ENCODE measurements around the gene TMEM128.
"Not testable (repeated sequence)": the region's sequence is repeated elsewhere in the genome, so short reads cannot be mapped to it uniquely, and the experiment has no call there.

The TMEM128 gene

DNA sequence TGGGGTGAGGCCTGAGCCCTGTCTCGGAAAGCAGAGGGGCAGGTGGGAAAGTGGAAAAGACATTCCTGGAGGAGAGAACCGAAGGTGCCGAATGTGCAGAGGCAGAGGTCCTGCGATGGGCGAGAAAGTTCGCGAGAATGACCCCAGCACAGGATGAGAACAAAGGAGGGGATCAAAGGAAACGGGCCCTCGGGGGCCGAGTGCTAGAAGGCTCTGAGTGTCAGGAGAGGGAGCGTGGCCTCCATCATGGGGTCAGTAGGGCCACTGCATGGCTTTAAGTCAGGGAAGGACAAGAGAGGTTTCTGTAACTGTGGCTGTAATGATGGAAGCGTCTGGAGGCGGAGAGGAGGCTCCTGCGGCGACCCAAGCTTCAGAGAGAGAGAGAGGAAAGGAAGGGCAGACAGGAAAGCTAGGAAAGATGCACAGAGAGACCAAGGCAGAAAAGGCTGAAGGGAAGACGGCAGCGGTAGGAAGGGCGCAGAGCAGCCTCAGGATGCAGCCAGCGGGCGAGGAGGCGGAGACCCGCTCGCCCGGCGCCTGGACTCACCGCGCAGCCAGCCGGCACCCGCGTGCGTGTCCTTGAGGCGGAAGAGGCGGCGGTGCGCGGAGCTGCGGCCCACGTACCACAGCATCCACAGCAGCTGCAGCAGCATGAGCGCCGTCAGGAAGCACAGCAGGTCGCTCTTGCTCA, 22.0 kb downstream of the TMEM128 start:
- no peak overlapping the region for H3K4me3 ChIP-seq (ENCODE audit: low read depth, low read length)
- DNase-seq (ENCODE audit: low read depth): no peak
- in situ Hi-C loops (cut with HindIII; ENCODE audit: low sequenced_read_pairs): no loop called here
- TF ChIP-seq, protein P1, sequence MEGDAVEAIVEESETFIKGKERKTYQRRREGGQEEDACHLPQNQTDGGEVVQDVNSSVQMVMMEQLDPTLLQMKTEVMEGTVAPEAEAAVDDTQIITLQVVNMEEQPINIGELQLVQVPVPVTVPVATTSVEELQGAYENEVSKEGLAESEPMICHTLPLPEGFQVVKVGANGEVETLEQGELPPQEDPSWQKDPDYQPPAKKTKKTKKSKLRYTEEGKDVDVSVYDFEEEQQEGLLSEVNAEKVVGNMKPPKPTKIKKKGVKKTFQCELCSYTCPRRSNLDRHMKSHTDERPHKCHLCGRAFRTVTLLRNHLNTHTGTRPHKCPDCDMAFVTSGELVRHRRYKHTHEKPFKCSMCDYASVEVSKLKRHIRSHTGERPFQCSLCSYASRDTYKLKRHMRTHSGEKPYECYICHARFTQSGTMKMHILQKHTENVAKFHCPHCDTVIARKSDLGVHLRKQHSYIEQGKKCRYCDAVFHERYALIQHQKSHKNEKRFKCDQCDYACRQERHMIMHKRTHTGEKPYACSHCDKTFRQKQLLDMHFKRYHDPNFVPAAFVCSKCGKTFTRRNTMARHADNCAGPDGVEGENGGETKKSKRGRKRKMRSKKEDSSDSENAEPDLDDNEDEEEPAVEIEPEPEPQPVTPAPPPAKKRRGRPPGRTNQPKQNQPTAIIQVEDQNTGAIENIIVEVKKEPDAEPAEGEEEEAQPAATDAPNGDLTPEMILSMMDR (IDR thresholded peaks at IDR 0.05; ENCODE audit: low read depth, low read length, missing control alignments): no peak

DNA sequence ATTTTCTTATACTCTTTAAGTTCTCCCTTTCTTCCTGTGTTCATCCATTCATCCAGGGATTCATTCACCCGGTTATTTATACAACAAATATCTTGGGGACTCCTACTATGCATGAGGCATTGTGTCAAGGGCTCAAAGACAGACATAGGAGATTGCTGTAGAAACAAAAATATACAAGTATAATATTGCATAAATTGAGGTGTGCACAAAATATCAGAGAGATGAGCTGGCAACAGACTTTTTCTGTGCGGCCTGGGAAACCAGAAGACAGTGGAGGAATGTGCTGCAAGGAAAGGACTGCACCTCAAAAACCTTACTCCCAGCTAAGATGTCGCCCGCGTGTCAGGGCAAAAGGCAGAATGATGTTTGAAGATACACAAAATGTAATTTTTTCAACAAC, 30.9 kb downstream of the TMEM128 start:
- in situ Hi-C loops (cut with HindIII; ENCODE audit: low sequenced_read_pairs): no loop called here

DNA sequence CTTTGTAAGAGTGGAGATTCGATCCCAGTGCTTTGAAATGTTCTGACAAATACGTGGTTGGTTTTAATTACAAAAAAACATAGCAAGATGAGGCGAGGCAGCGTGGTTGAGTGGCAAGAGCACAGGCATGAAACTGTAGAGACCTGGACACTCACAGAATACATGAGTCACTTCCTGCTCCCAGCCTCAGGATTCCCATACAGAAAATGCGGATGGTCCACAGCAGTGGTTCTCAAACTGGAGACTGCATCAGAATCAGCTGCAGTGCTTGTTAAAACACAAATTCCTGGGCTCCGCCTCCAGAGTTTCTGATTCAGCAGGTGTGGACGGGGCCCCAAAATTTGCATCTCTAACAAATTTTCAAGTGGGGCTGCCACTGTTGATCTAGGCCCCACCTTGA, 31.4 kb downstream of the TMEM128 start:
- TF ChIP-seq, protein P1 (IDR thresholded peaks at IDR 0.05; ENCODE audit: low read depth, low read length, missing control alignments): no peak
- in situ Hi-C loops (cut with HindIII; ENCODE audit: low sequenced_read_pairs): no loop called here
- no peak overlapping the region for H3K4me3 ChIP-seq (ENCODE audit: low read depth, low read length)
- no peak for DNase-seq (ENCODE audit: low read depth)

More for the DNA sequence above, 30.9 kb downstream of the TMEM128 start:
- TF ChIP-seq, protein P1 (IDR thresholded peaks at IDR 0.05; ENCODE audit: low read depth, low read length, missing control alignments): no peak
- no peak overlapping the region for H3K4me3 ChIP-seq (ENCODE audit: low read depth, low read length)
- no peak for DNase-seq (ENCODE audit: low read depth)

DNA sequence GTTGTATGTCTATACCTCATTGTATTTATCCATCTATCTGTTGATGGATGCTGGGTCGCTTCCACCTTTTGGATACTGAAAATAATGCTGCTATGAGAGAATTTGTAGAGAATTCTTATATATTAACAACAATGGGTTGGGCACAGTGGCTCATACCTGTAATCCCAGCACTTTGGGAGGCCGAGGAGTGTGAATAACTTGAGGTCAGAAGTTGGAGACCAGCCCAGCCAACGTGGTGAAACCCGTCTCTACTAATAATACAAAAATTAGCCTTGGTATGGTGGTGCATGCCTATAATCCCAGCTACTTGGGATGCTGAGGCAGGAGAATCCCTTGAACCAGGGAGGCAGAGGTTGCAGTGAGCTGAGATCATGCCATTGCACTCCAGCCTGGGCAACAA, 34.3 kb downstream of the TMEM128 start:
- H3K4me3 ChIP-seq (ENCODE audit: low read depth, low read length); in situ Hi-C loops (cut with HindIII; ENCODE audit: low sequenced_read_pairs): not testable (repeated sequence)
- DNase-seq (ENCODE audit: low read depth): peak; percentile 24

DNA sequence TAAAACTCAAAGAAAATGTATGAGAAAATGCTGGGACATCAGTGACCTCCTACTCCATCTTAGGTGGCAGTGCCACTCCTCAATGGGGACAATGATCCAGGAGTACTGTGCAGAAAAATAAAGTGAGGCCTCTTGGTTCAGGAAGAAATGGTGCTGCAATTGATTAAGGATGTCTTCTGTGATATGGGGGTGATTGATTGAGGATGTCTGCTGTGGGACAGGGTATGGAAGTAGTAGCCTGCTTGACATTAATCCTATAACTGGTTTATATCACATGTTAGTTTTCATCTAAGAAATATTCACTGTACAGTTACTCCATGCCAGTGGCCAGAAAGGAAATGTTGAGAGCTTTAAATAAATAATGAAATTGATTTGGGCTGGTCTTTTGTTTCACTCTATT, 41.8 kb downstream of the TMEM128 start:
- TF ChIP-seq, protein P1 (IDR thresholded peaks at IDR 0.05; ENCODE audit: low read depth, low read length, missing control alignments): no peak
- no peak overlapping the region for H3K4me3 ChIP-seq (ENCODE audit: low read depth, low read length)
- DNase-seq (ENCODE audit: low read depth): no peak
- in situ Hi-C loops (cut with HindIII; ENCODE audit: low sequenced_read_pairs): no loop called here

DNA sequence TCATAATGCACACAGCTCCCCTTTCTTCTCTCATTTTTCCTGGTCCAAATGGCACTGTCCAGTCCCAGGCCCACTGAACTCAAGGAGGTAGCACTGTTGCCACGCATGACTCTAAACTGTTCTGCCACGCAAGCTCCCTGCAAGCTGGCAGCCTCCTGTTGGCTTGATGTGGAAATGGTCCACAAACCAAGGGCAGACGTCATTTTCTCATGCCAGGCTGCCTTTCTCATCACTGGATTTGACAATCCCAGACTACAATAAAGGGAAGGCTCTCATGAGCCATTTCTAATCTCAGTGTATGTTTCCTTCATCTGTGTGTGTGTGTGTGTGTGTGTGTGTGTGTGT, 43.6 kb downstream of the TMEM128 start:
- TF ChIP-seq, protein P1 (IDR thresholded peaks at IDR 0.05; ENCODE audit: low read depth, low read length, missing control alignments): no peak
- H3K4me3 ChIP-seq (ENCODE audit: low read depth, low read length): no peak overlapping the region
- no peak for DNase-seq (ENCODE audit: low read depth)
- in situ Hi-C loops (cut with HindIII; ENCODE audit: low sequenced_read_pairs): no loop called here

DNA sequence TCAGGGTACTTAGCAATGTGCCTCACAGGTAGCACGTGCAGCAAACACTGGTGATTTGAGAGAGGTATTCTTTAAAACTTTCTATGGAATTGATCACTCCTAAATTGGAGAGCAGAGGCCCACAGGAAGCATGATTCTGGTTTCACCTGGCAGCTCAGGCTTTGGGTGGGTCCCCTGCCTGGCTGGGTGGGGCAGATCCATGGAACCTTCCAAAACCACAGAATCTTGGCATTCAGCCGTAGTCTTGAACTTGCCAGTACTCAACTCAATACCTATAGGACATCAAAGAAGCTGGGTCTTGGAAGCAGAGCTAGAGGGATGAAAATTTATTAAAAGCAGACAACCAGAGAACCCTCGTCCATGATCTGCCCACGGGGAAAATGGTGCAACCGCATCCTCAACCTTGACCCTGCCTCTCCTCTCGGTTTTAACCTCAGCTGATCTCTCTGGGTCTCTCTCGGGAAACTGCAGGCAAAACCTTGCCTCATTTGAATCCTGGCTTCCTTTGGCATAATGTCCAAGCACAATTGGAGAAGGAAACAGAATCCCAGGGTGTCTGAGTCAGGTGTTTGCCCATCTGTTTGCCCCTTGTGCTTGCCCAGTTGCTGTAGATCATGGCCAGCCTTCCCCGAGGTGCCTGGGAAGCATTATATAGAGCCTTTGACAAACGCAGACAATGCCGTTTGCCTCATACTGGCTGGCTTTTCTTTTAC, 44.2 kb downstream of the TMEM128 start:
- TF ChIP-seq, protein P1 (IDR thresholded peaks at IDR 0.05; ENCODE audit: low read depth, low read length, missing control alignments): no peak
- H3K4me3 ChIP-seq (ENCODE audit: low read depth, low read length): no peak overlapping the region
- DNase-seq (ENCODE audit: low read depth): no peak
- in situ Hi-C loops (cut with HindIII; ENCODE audit: low sequenced_read_pairs): no loop called here

Data from astrocyte of the cerebellum (primary cell).